ENCODE measurements around the gene FERMT3.
A peak's percentile ranks its signal among the peaks of the same experiment; 100 is the strongest.
"Not testable (repeated sequence)": the region's sequence is repeated elsewhere in the genome, so short reads cannot be mapped to it uniquely, and the experiment has no call there.

FERMT3 gene

GRCh38 chr11:64206457-64207255 lies at the start of gene FERMT3:
TSS of gene FERMT3 (plus strand) at chr11:64206721. CDS start at chr11:64207365, 644 bp downstream.
- peak; percentile 85 for DNase-seq

DNA sequence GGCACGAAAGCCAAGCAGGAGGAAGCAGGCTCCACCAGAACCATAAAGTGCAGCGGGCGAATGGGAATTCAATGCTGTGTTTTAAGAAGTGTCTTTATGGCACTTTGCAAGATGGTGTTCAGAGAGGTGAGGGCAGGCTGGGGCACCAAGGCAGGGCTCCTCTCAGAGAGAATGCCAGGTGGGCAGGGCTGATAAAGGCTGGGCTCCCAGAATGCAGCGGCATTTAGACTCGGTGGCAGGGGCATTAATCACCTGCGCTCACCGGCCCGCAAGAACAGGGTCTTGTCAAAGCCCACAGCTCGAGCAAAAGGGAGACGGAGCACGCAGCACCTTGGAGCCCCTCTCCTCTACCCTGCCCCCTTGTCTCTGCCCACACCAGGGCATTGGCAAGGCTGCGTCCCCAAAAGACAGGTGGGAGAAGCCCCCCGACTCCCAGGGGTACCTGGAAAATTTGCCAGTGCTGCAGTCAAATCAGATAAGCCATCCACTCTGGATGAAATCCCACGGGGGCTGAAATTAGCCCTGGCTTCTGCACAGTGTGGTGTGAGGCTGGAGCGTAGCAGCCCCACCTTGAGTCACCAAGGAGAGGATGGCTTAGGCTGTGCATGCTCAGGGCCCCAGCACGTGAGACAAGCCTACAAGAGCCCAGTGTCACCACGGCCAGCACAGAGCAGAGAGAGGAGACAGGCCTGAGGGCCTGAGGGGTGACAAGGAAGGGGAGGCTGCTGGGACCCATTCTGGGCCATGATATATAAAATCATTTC lies 48.7 kb upstream of the FERMT3 start:
- no peak for DNase-seq

- no peak for DNase-seq
Measured at GRCh38 chr11:64161037-64161436, 45.5 kb upstream of the FERMT3 start.

- DNase-seq = not testable (repeated sequence)
Measured at GRCh38 chr11:64162769-64163168, 43.8 kb upstream of the FERMT3 start.

- DNase-seq = no peak
Measured at GRCh38 chr11:64163951-64164350, 42.6 kb upstream of the FERMT3 start.

DNA sequence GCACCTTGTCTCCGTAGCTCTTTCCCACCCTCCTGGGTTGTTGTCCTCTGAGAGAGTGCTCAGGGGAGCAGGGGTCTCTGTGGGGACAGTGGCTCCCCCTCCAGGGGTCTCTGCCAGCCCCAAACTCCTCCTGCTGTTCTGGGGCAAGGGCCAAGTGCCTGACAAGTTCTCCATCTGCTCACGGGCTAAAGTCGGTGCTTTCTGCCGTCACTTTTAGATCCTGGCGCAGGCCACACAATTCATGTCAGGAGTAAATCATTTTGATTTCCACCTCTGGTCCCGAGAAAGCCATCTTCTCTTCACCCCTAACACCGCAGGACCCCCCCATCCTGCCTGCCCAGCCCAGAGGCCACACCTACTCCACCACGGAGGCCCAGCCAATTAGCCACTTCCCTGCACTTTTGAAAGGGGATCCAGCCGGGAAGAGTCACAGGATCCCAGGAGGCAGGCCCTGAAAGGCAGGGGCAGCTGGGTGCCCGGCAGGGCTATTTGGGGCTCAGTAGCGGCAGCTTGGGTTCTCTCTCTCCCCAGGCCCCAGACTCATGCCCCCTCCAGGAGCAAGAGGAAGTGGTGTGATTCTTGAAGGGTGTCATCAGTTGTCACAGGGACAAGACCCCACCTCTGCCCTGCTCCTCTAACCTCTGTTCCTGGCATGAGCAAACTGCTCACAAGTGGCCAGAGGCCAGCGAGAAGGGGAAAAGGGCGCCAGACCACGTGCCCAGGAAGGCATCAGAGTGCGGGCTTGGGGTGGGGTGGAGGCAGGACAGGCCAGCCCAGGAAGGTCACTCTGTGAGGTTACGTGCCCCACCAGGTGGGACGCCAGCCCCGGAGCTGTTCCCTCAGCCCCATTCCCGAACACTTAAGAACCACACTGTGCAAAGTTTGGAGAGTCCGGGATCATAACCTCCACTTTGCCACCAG lies 41.9 kb upstream of the FERMT3 start:
- DNase-seq = no peak

DNA sequence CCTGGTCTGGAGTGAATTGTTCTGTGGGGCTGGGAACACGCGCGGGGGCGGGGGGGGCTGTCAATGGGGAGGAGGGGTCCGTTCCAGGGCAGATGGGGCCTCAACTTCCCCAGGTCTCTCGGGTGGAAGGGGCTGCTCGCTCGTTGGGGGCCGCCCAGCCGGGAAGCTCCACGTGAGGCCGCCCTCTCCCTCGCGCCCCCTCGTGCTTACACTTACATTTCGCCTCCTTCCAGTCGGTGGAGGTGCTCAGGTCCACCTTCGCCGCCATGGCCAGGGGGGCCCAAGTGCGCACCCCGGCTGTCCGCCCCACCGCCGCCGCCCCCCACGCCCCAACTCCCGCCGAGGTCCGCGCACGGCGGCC lies 41.1 kb upstream of the FERMT3 start:
- no peak for DNase-seq

DNA sequence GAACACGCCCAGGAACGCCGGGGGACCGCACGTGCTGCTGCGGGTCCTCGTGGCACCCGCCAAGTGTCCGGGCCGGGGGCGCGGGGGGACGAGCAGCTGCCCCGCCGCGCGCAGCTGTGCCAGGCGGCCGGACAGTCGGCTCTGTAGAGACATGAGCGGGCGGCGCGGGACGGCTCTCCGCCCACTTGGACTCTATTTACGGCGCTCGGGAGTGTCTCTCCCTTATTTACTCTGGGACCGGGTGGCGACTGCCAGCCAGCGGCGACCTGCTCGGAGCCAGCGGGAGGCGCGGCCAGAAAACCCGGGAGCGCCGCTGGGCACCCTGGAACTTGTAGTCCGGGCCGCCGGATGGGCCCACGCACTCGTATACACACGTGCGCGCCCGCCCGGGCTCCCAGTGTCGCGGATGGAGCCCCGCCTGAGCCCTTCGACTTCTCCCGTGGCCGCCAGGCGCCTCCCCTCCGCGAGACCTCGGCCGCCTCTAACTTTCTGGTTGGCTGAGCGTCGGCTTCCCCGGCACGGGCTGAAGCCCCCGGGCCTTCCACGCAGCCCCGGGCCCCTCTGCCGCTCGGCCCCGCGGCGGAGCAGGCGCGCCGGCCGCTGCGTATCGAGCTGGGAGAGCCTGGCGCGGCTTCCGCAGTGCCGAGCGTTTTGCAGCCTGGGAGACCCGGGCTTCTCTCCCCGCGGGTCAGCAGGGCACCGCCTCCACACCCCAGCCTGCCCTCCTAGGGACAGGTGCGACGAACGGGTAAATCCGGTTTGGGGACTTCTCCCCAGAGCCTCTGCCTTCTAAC lies 40.5 kb upstream of the FERMT3 start, which contains the start of gene MACROD1:
Gene MACROD1, minus strand, starts transcription at position 272 of the 794 bp plus-strand sequence. Its CDS starts 119 bp downstream, at position 153.
- DNase-seq = peak; percentile 92

GRCh38 chr11:64170419-64170818 lies 36.1 kb upstream of the FERMT3 start:
- no peak for DNase-seq

DNA sequence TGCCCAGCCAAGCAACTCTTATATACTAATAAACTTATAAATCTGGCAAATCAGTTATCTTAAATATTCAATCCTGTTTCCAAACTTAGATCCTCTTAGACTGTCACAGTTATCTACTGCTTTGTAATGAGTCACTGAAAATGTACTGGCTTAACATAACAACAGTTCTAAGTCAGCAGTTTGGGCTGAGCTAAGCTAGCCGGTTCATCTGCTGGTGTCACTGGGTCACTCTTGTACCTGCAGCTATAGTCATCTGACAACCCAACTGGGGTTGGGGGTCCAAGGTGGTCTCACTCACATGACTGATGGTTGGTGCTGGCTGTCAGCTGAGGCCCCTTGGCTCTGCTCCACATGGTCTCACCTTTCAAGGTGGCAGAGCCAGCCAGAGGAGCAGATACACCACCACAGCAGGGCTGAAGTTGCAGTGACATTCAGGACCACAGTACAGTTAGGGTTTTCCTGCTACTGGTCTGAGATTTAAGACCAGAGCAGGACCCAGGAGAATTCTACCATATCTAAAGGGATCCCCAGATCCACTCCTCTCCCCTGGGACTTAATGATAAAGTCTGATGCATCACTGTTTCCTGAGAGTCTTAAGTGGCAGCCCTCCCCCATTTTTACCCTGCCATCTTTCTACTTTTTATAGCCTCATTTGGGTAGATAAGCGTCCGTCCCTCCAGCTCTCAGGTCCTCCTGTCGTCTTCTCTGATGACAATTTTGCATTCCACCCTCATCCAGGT lies 32.7 kb upstream of the FERMT3 start:
- no peak for DNase-seq

GRCh38 chr11:64176751-64177150 lies 29.8 kb upstream of the FERMT3 start:
- no peak for DNase-seq

DNA sequence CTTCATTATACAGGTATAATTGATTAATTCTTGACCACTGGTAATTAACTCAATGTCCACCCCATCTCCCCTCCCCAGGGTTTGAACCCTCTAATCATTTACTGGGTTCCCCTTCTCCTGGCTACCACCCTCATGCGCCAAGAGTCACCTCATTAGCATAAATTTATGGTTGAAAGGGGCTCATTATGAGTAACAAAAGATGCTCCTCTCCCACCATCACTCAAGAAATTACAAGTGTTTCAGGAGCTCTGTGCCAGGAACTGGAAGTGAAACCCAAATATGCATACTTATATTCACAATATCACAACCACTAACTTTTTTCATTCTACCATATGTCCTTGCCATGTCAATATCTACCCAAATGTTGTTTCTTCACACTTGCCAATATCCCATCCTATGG lies 28.3 kb upstream of the FERMT3 start:
- DNase-seq = no peak

DNA sequence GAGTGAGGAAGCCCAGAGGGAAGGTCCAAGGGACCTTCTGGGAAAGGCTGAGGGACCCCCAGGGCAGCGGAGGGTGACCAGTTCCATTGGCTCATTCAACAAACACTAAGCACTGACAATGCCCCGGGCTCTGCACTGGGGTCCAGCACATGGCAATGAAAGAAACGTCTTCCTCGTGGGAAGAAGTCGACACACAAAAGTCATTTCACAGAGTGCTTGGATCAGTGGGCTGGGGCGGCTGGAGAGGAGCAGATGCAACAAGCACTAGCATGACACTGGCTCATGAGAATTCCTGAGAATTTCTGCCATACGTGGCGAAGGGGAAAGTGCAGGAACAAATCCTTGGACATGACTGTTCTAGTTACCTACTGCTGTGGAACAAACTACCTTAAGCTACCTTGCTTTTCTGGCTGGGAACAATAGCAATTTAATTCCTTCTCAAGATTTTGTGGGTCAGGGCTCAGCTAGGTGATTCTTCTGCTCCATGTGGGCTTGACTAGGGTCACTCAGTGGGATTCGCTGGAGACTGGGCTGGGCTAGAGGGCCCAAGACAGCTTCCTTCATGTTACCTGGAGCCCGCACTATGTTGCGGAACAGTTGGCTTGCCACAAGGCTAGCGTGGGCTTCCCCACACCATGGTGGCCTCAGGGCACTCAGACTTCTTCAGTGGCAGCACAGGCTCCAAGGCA lies 27.4 kb upstream of the FERMT3 start:
- DNase-seq = no peak

- no peak for DNase-seq
Measured at GRCh38 chr11:64180891-64181290, 25.6 kb upstream of the FERMT3 start.

GRCh38 chr11:64181506-64182411 lies 24.8 kb upstream of the FERMT3 start:
- DNase-seq = peak; percentile 73

DNA sequence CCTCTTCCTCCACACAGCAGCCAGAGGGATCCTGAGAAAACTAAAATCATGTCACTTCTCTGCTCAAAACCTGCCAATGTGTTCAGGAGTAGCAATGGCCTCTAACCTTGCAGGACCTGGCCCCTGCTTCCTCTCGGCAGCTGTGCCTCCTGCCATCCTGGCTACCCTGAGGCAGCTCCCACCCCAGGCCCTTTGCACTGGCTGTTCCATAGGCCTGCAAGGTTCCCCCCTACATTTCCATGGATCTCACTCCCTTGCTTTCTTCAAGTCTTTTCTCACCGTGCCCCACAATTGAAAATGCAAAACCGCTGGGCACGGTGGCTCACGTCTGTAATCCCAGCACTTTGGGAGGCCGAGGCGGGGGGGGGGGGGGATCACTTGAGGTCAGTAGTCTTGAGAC lies 22.6 kb upstream of the FERMT3 start:
- DNase-seq = no peak

- DNase-seq = no peak
Measured at GRCh38 chr11:64185175-64185692, 21.3 kb upstream of the FERMT3 start.

GRCh38 chr11:64185693-64186491 lies 20.6 kb upstream of the FERMT3 start, which contains the start of gene STIP1:
TSS of gene STIP1 (plus strand) at chr11:64186171. CDS start at chr11:64186262, 91 bp downstream.
- peak; percentile 98 for DNase-seq

All from activated CD8-positive, alpha-beta memory T cell treated with anti-CD3 and anti-CD28 coated beads, Interleukin-2, amount 50 U/mL, for 48 hours (primary cell).